DMS 273 treated with DMSO at 0.1 percent for 48 hours (cell line): ENCODE measurements around the gene PITPNM2.
"Not testable (repeated sequence)": the region's sequence is repeated elsewhere in the genome, so short reads cannot be mapped to it uniquely, and the experiment has no call there.

Source experiments
- DNase-seq: peaks from one replicate; lab custom pipeline; 2025; lab: John Stamatoyannopoulos, UW

Gene PITPNM2

DNA sequence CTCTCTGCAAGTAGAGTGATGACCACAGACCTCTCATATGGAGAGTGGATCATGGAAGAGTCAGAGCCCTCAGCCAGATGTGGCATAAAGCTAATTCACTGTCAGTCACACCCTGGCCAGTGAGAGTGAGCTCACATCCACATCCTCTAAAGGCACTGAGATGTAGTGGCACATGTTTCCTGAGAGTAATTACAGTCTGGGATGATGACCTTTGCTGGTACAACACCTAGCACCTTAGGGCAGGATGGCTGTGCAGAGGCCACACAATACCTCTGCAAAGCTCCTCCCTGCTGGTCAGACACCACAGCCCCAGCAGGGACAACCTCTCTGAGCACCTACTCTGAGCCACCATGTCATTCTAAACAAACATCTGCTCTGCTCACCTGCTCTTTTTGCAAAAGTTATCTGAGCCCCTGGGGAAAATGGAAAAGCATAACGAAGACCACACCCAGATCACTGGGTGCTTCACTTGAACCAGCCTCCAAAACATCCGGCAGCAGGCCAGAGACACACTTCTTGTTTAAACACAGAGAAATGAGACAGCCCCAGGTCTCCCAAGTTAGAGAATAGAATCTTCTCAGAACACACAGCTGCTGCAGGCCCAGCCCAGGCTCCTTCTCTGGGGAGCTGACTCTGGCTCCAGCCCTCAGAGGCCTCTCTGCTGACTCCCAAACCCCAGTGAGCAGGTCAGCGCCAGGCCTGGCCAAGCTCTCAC is 30.3 kb downstream of the PITPNM2 start:
- DNase-seq = no peak

DNA sequence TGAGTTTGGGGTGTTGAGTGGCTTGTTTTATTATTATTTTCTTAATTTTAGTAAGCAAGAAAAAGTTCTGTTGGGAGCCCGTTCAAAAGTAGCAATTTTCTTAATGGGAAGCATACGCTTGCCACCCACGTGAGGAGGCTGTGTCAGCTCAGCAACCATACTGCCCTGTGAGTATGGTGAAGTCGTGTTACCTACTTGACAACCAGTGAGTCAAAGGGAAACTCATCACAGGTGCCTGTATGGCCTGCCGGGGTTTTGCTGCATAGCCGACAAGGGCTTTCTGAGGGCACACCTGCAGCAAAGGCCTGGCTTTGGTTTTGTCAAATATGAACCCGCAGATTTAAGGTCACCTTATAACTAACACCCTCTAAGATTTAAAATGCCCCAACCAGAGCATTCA is 31.1 kb downstream of the PITPNM2 start:
- DNase-seq = no peak

DNA sequence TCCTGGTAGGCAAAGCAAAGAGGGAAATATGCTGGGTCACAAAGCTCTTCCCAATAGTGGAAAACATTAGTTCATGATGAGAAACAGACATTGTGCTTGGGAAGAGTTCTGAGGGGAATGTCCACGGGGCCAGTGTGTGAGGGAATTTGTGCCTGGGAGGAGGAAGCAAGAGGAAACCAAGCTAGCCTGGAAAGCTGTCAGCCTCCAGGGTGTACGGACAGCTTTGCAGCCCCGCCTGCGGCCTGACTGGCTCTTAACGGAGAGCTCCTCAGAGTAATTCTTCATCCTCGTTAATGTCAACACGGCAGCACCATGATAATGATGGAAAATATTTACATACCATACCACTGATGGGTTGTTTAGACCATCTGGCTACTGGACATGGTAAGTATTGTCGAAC is 32.4 kb downstream of the PITPNM2 start:
- no peak for DNase-seq

DNA sequence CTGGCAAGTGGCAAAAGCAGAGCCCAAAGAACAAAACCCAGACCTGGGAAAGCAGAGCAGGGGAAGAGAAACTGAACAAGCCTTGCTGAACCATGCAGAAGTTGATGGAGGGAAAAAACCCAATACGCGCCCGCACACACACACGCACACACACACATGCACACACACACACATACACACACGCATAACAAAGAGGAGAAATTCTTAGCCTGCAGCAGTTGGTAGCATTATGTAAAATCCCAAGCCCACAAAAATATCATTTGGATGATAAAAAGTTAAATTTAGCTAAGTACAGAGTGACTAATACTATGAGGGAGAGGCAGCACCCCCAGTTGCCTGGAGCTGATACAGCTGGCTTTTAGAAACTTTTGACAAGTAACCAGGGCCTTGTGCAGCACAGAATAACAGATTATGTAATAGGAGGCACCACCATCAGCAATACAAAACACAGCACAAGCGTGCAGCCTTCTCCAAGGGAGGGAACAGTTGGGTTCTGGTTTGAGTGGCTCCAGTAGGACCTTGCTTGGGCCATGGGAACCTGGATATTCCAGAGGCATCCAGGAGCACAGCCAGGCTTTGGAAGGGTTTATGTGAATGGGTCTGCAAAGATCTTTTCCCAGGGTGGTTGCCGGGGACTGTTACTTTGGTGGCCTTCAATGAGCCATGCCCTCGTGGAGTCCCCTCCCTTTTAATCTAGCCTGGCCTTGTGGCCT is 35.3 kb downstream of the PITPNM2 start:
- no peak for DNase-seq

DNA sequence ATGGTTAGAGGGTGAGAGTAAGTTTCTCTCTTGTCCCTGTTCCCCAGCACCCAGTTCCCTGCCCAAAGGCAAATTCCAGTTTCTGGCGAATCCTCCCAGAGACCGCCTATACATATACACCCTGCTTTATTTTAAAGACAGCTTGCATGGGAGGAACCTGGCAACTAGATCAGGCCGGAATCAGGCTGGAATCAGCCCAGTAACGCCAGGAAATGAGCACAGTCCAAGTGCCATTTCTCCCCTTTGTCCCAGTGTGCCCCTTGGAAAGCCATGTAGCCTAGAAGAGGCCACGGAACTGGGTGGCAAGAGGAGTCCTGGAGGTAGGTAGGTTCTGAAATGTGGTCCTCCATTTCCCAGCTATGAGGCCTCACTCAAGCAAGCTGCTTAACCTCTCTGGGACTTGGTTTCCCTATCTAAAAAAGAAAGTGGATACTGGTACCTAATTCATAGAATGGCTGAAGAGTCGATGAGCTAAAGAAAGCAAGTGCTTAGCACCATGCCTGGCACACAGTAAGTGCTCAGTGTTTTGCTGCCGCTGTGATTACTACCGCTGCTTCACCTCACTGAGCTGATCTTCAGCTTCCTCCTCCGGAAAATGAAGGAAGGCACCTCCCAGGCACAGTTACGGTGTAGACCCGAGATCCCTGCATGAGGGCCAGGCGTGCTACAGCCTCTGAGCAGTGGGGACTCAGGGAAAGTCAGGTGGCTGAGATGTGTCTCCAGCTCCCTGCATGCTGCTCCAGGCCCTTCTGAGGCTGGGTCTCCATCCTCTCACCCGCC is 36.4 kb downstream of the PITPNM2 start:
- DNase-seq = no peak

DNA sequence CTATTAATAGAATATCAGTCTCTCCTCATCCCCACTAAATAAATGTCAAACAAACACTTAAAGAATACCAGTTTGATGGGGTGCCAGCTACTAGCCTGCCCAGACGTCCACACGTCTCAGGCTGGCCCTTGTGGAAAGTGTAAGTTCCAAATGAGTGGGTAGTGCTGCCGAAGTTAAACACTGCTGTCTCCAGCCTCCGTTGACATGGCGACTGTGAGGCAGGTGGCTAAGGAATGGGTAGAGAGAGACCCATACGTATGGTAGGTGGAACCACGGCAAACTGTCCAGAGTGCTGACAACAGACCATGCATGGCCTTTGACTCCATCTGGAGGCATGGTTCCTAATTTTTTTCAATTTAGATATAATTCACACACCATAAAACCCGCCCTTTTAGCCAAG is 37.9 kb downstream of the PITPNM2 start:
- DNase-seq = no peak

DNA sequence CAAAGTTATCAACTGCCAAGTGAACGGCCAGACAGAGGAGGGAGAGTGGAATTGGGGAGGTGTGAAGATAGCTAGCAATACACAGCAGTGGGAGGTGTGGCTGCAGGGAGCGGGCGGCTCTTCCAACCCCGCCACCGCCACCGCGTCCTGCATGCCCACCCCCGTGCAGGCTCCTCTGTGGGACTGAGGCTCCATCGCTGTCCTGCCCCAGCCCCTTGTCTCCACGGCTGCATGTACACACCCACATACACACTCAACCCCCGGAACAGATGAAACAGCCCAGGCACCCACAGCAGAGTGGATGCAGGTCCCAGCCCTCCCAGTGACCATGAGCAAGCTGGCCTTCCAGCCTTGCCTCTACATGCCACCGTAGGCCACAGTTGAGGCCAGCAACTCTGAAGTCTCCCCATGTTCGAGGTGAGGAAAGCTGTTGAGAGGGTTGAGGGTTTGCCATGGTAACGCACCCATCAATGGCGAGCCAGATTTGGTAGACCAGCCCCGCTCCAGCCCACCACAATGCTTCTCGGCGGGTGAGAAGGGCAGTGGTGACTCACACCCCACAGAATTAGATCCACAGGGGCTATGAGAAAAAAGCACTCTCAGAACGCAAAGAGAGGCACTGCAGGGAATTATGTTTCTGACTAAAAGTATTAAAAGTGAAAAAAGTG is 39.3 kb downstream of the PITPNM2 start:
- no peak for DNase-seq

DNA sequence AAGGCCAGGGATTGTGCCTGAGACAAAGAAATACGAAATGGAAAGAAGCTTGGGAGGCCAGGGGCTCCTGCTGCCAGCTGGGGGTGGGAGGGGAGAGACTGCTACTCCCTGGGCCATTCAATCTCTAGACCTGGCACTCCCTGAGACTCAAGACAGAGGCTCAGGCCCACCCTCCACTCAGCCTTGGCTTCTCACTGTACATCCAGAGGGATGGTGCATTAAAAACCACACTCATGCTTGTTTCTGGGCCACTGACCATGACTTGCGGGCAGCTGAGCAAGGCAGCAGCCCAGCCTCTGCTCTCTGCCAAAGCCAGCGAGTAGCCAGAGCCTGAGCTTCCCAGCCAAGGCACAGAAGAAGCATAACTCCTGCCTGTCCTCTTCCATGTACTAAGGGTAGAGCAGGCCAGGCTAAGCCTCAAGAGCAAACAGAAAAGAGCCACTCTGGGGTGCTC is 41.5 kb downstream of the PITPNM2 start:
- DNase-seq = no peak

DNA sequence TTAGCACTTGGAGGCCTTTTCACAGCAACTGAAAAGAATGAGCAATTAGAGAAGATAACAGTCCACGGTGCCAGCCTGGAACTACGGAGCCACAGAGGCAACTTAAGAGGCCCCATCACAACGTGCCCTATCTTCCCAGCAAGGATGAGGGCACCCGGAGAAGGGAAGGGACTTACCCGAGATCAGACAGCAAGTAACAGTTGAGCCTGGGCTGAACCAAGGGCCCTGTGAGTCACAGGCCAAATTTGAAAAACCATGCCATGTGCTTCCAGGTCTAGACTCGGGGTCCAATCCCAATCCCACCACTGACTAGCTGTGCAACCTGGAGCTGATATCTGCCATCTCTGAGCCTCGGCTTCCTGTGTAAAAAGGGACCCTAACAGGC is 42.2 kb downstream of the PITPNM2 start:
- DNase-seq = no peak

DNA sequence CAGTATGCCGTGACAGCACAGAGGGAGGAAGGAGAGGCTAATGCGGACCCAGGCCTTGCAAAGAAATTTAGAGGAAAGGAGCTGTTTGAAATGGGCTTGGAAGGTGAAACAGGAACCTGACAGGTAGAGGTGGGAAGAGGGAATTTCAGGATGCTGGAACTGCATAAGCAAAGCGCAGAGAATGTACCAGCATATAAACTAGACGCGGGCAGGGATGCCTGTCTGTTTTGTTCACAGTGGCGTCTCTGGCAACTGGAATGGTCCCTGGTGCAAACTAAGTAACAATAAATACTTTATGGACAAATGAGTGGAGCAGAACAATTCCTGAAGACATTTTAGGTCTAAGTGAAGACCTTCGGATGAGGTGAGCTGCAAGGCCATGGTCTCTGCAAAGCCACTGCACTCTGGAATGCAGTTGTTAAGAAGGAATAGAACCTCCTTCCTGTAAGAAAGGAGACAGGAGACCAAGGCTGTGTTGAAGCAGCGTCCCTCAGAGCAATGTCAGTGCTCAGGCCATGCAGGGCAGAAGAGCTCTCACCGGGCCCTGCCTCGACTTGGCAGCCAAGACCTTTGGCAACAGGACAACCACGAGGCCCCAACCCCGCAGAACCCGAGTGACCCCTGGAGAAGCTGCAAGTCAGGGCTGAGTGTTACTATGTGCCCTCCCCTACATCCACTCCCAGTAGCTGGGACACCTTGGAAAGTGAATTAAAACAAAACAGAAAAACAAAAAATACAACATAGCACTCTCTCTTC is 42.8 kb downstream of the PITPNM2 start:
- DNase-seq = no peak

DNA sequence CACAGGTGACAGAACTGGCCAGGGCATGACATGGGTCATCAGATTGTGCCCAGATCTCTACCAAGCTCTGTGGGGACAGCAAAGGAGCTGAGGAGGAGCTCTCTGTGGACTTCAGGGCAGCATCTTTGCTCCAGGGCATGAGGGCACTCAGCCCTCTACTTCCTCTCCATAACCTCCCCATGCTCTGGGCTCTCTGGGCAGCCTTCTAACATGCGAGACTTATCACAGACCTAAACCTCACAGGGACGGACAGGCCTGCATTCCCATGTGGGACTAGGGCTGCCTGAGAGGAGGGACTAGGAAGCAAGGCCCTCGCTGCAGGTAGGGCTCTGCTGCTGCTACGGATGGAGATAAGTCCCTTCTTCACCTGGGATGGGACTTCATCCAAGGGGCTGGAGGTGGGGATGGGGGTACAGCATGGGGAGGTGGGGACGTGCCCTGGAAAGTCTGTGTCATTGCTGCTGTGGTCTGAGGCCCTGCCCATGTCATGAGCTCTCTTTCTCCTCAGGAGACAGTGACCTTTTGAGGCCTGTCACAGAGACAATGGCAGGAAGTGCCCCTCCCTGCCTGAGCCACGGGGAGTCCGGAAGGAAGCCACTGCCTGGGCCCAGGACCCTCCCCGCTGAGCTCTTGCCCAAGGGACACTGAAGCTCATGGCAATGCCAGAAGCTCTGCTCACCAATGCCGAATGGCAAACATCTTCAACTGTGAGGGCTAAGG is 44.1 kb downstream of the PITPNM2 start:
- no peak for DNase-seq

DNA sequence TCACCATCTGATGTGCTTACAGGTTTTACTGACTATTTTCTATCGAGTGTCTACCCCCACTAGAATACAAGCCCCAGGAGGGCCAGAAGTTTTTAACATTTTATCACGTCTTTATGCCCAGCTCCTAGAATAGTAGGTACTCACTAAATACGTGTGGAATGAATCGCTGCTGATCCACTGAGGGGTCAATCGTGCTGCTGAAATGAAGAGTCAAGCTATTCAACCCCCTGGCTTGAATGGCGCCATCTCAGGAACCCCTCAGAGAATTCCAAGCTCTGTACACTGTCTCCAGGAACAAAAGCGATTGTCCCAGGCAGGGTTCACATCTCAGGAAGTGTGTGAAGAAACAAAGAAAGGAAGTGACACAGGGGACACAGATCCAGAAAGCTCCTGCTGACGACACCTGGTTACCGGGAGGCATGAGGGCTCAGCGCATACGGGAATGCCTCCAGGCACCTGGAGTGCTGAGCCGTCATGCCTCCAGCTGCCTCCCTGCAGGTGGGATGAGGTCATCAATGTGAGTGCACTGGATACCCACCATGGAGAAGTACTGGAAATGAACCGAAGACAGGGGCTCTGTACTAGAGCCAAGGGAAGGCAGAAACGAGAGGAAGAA is 45.6 kb downstream of the PITPNM2 start:
- no peak for DNase-seq

DNA sequence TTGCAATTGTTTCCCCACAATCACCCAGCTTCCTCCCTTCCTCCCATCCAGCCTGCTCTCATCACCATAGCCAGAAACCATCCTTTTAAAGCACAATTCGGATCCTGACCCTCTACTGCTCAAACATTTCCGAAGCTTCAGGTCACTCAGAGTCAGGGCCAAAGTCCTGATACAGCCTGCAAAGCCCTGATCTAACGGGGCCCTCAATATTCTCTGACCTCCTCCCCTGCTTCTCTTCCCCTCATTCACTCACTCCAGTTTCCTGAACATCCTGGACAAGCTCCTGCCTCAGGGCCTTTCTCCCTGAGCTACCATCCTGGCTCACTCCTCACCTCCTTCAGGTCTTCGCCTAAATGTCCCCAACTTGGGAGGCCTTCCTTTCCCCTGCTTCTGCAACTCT is 46.1 kb downstream of the PITPNM2 start:
- no peak for DNase-seq

DNA sequence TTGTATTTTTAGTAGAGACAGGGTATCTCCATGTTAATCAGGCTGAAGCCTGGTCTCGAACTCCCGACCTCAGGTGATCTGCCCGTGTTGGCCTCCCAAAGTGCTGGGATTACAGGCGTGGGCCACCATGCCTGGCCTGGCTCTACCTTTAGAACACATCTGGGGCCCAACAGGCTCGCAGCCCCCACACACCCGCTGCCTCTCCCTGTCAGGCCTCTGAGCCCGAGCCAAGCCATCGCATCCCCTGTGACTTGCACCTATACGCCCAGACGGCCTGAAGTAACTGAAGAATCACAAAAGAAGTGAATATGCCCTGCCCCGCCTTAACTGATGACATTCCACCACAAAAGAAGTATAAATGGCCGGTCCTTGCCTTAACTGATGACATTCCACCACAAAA is 46.8 kb downstream of the PITPNM2 start:
- DNase-seq = not testable (repeated sequence)

DNA sequence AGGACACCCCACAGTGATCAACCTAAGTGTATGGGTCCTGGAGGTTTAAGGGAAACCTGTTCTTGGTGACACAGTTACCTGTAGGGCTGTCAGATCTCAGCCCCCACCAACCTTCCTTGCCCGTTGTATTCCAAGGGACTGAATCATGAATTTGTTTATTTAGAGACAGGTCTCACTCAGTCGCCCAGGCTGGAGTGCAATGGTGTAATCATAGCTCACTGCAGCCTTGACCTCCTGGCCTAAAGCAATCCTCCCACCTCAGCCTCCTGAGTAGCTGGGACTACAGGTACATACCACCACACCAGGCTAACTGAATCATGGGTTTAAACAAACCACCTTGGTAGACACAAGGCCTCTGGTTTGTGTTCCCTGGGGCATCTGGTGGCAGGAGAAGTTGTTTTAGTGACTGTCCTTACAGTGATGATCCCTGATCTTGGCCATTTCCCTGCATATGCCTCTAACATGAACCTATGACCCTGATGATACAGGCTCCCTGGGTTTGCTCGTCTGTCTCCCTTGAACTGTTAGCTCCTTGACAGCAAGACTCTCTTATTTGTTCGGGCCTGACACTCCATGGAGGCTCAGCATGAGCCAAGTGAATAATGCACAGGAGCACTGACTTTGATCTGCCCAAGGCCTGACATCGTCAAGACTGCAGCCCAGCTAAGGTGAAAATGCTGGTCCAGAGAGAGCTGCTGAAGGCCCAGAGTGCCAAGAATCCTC is 47.9 kb downstream of the PITPNM2 start:
- DNase-seq = no peak

DNA sequence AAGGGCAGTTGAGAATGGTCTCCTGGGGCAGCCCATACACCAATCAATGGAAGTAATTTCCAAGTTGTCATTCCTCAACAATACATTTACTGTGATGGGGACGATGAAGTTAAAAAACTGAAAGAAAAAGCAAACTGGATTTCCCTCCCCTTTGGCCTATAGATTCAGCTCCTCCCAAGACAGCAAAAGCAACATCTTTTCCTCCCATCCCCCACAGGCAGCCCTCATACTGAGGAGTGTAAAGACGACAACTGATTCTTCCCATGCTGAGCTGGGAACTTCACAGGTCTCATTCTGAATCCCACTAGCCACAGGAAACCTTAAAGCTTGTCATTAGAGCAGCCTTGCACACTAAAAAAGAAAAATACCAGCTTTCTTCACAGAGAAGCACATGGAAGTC is 48.5 kb downstream of the PITPNM2 start:
- DNase-seq = no peak

DNA sequence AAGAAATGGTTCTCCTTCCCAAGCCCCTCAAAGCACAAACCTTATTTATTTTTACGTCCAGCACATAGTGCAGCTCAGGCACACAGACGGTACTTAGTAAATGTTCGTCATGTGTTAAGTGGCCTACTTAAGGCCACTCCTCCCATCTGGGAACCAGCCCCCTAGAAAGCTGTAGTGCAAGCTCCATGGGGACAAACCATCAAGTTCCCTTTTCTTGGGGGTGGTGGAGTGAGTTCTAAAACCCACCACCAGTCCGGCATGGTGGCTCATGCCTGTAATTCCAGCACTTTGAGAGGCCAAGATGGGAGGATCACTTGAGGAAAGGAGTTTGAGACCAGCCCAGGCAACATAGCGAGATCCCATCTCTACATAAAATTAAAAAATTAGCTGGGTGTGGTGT is 49.4 kb downstream of the PITPNM2 start:
- no peak for DNase-seq
